SK-N-MC (cell line): ENCODE data around the gene FANCE.

ENCODE experiments used
- EZH2 ChIP-seq: fragments of 200-600 bp; sonication (generic); IDR thresholded peaks from one replicate; pipeline ENCODE4 v1.6.1; 2017; ENCODE audit warnings: antibody characterized with exemption
- POLR2AphosphoS5 ChIP-seq: IDR thresholded peaks from 2 replicates; pipeline ENCODE4 v1.6.1; 2012; ENCODE audit warnings: mild to moderate bottlenecking, low read depth, low read length, borderline replicate concordance

- TF ChIP-seq POLR2AphosphoS5 (no peak), EZH2 (no peak)
Observed at GRCh38 chr6:35413911-35414310, 38.2 kb upstream of the FANCE start.
